A673 (cell line): ENCODE data around the gene SRPX2.

Experiments used
- CTCF ChIP-seq: fragments of 300-800, 200-600 bp; sonication (generic); conservative IDR thresholded peaks from 2 replicates; pipeline ENCODE4 v1.5.1; 2017; ENCODE audit warnings: low read depth, mild to moderate bottlenecking, antibody characterized with exemption, low read length, moderate library complexity, mixed read lengths
- EZH2 ChIP-seq: fragments of 200-600 bp; sonication (generic); IDR thresholded peaks from 2 replicates; pipeline ENCODE4 v1.6.1; 2017; ENCODE audit warnings: borderline replicate concordance, low read depth, mild to moderate bottlenecking, mixed read lengths, antibody characterized with exemption, low read length; ENCODE audit not compliant: poor library complexity, severe bottlenecking

GRCh38 chrX:100662170-100662569 is 18.2 kb downstream of the SRPX2 start:
- TF ChIP-seq CTCF: no peak
- TF ChIP-seq EZH2: no peak
